ENCODE measurements around the gene ITGB2.
A peak's percentile ranks its signal among the peaks of the same experiment; 100 is the strongest.

Gene ITGB2

GRCh38 chr21:44895859-44896258 lies 24.8 kb downstream of the ITGB2 start:
- DNase-seq: no peak

- DNase-seq: no peak
Observed at GRCh38 chr21:44894687-44895302, 25.9 kb downstream of the ITGB2 start.

- no peak for DNase-seq
Observed at GRCh38 chr21:44893948-44894656, 26.6 kb downstream of the ITGB2 start.

GRCh38 chr21:44893278-44893556 lies 27.5 kb downstream of the ITGB2 start:
- DNase-seq: no peak

- peak; percentile 82 to 87 for DNase-seq
Observed at GRCh38 chr21:44892536-44893277, 28.0 kb downstream of the ITGB2 start.

- no peak for DNase-seq
Observed at GRCh38 chr21:44892095-44892494, 28.6 kb downstream of the ITGB2 start.

- no peak for DNase-seq
Observed at GRCh38 chr21:44891631-44892031, 29.1 kb downstream of the ITGB2 start.

GRCh38 chr21:44890961-44891541 lies 29.6 kb downstream of the ITGB2 start:
- no peak for DNase-seq

- DNase-seq: no peak
Observed at GRCh38 chr21:44890338-44890931, 30.3 kb downstream of the ITGB2 start.

- DNase-seq: no peak
Observed at GRCh38 chr21:44889625-44890337, 30.9 kb downstream of the ITGB2 start.

GRCh38 chr21:44888581-44889550 lies 31.8 kb downstream of the ITGB2 start:
- no peak for DNase-seq

GRCh38 chr21:44887807-44888580 lies 32.7 kb downstream of the ITGB2 start:
- no peak for DNase-seq

GRCh38 chr21:44887126-44887806 lies 33.4 kb downstream of the ITGB2 start:
- DNase-seq: no peak

GRCh38 chr21:44886113-44887075 lies 34.3 kb downstream of the ITGB2 start:
- no peak for DNase-seq

GRCh38 chr21:44885615-44886014 lies 35.1 kb downstream of the ITGB2 start:
- DNase-seq: no peak

- no peak for DNase-seq
Observed at GRCh38 chr21:44884097-44884496, 36.6 kb downstream of the ITGB2 start.

GRCh38 chr21:44883250-44883649 lies 37.4 kb downstream of the ITGB2 start:
- DNase-seq: no peak

- DNase-seq: no peak
Observed at GRCh38 chr21:44881198-44881872, 39.4 kb downstream of the ITGB2 start.

Measured in activated CD4-positive, alpha-beta T cell treated with anti-CD3 and anti-CD28 coated beads, Interleukin-2, amount 50 U/mL, for 48 hours (primary cell).